Cardiac septum (tissue), 1 donor: ENCODE data around the gene KRT27. TPM values are rescaled to one million over a fixed set of nuclear protein-coding genes. Genes with fewer than 3 reads are reported as not detected.
"Not testable (repeated sequence)": the region's sequence is repeated elsewhere in the genome, so short reads cannot be mapped to it uniquely, and the experiment has no call there.

Experiments
- DNase-seq: peaks from one replicate; pipeline ENCODE4 v3.0.0-alpha.2; 2020; ENCODE audit warnings: low spot score
- intact Hi-C: fragments of 100-400 bp; cut with DNase I; formaldehyde crosslinking; loops from one replicate; pipeline ENCODE4 v1.14.0; 2022
- total RNA-seq: library from RNA; stranded (reverse); fragmentation: NEBNext Ultra II Directional; extraction: Animal tissue kit (Norgen Biotek cat#: 25700); gene quantifications from one replicate; pipeline ENCODE4 v1.2.1, GENCODE V29; 2021
- donor health status: DM: no; HTN: no; CAD: no.

Gene KRT27
- total RNA-seq, 1 donor from 2014 or later, result not detected

- no peak for DNase-seq
- intact Hi-C loops, result no loop called here
These were observed 10.2 kb downstream of the KRT27 start, which contains the start of gene KRT26 for GRCh38 chr17:40772101-40772500. Gene KRT26 (minus strand): TSS chr17:40772201. CDS start chr17:40772113, 88 bp downstream.

- intact Hi-C loops, result no loop called here
- no peak for DNase-seq
These were observed 16.7 kb downstream of the KRT27 start for GRCh38 chr17:40765657-40766056.

GRCh38 chr17:40763752-40764151, 18.6 kb downstream of the KRT27 start:
- intact Hi-C loops, result no loop called here
- DNase-seq, result no peak

GRCh38 chr17:40760105-40761016, 22.0 kb downstream of the KRT27 start:
- no peak for DNase-seq
- intact Hi-C loops, result no loop called here

GRCh38 chr17:40755231-40755630, 27.1 kb downstream of the KRT27 start, which contains the start of gene KRT25:
Gene KRT25 (minus strand): TSS chr17:40755331. CDS start chr17:40755271, 60 bp downstream.
- intact Hi-C loops, result no loop called here
- no peak for DNase-seq

GRCh38 chr17:40753804-40754203, 28.5 kb downstream of the KRT27 start:
- DNase-seq, result no peak
- intact Hi-C loops, result no loop called here

- intact Hi-C loops, result no loop called here
- no peak for DNase-seq
These were observed 31.3 kb downstream of the KRT27 start for GRCh38 chr17:40751065-40751464.

GRCh38 chr17:40750391-40750790, 32.0 kb downstream of the KRT27 start:
- no peak for DNase-seq
- intact Hi-C loops, result no loop called here

GRCh38 chr17:40748666-40749065, 33.7 kb downstream of the KRT27 start:
- intact Hi-C loops, result not testable (repeated sequence)

GRCh38 chr17:40738553-40738952, 43.8 kb downstream of the KRT27 start:
- no peak for DNase-seq
- intact Hi-C loops, result no loop called here

More at GRCh38 chr17:40748666-40749065, 33.7 kb downstream of the KRT27 start:
- not testable (repeated sequence) for DNase-seq

GRCh38 chr17:40735016-40735415, 47.3 kb downstream of the KRT27 start:
- intact Hi-C loops, result no loop called here
- no peak for DNase-seq

- no peak for DNase-seq
- intact Hi-C loops, result no loop called here
These were observed 48.3 kb downstream of the KRT27 start for GRCh38 chr17:40734018-40734417.

- DNase-seq, result no peak
- intact Hi-C loops, result no loop called here
These were observed 51.4 kb downstream of the KRT27 start for GRCh38 chr17:40730970-40731369.

GRCh38 chr17:40727447-40728231, 54.7 kb downstream of the KRT27 start:
- DNase-seq, result no peak
- intact Hi-C loops, result no loop called here

GRCh38 chr17:40726919-40727318, 55.4 kb downstream of the KRT27 start:
- no peak for DNase-seq
- intact Hi-C loops, result no loop called here

Other genes with a start within 250 kb of the KRT27 start
- gene CCR7, start 217.1 kb downstream of the KRT27 start, total RNA-seq, result 0.32 TPM
- 77.7 TPM for gene SMARCE1, start 134.7 kb downstream of the KRT27 start, total RNA-seq
- not detected for gene KRT222, start 117.4 kb downstream of the KRT27 start, total RNA-seq
- not detected for gene KRT24, start 78.8 kb downstream of the KRT27 start, total RNA-seq
- not detected for gene KRT25, start 27.2 kb downstream of the KRT27 start, total RNA-seq
- not detected for gene KRT26, start 10.3 kb downstream of the KRT27 start, total RNA-seq
- not detected for gene KRT28, start 17.4 kb upstream of the KRT27 start, total RNA-seq
- gene KRT10, start 40.1 kb upstream of the KRT27 start, total RNA-seq, result 45.2 TPM
- not detected for gene KRT12, start 84.7 kb upstream of the KRT27 start, total RNA-seq
- gene KRT20, start 102.7 kb upstream of the KRT27 start, total RNA-seq, result not detected
- 0.13 TPM for gene KRT23, start 155.1 kb upstream of the KRT27 start, total RNA-seq
- gene KRT39, start 184.4 kb upstream of the KRT27 start, total RNA-seq, result not detected
- gene KRT40, start 201.8 kb upstream of the KRT27 start, total RNA-seq, result not detected
- not detected for gene KRTAP3-3, start 211.6 kb upstream of the KRT27 start, total RNA-seq
- gene KRTAP3-2, start 217.4 kb upstream of the KRT27 start, total RNA-seq, result not detected
- gene KRTAP3-1, start 226.6 kb upstream of the KRT27 start, total RNA-seq, result not detected
- gene KRTAP1-5, start 244.7 kb upstream of the KRT27 start, total RNA-seq, result not detected
- gene KRTAP1-4, start 247.6 kb upstream of the KRT27 start, total RNA-seq, result not detected